ENCODE measurements around the gene PSME4. TPM values are rescaled to one million over a fixed set of nuclear protein-coding genes. Genes with fewer than 3 reads are reported as not detected.
"Not testable (repeated sequence)": the region's sequence is repeated elsewhere in the genome, so short reads cannot be mapped to it uniquely, and the experiment has no call there.

PSME4 gene
- total and polyA plus RNA-seq, 2 of the 13 experiments (the other 11 are each of a cell fraction or from before 2014, with no cell fraction given) = 52.1 to 77.8 TPM

- H3K79me2 ChIP-seq (ENCODE audit: insufficient read depth, low read length); H4K20me1 ChIP-seq (ENCODE audit: insufficient read depth, low read length); H3K9ac ChIP-seq (ENCODE audit: insufficient read depth, low read depth, low read length); H3K36me3 ChIP-seq (replicated peaks in 1 of 2; ENCODE audit: control insufficient read depth in 1 of 2, insufficient read depth in 2 of 2, low read length in 2 of 2); H3K27me3 ChIP-seq (ENCODE audit: control insufficient read depth in 1 of 2, insufficient read depth in 2 of 2, low read length in 2 of 2); H3K4me3 ChIP-seq (replicated peaks in 1 of 3; ENCODE audit: insufficient read depth in 1 of 3, low read depth in 2 of 3, low read length in 3 of 3); in situ Hi-C loops (cut with HindIII; ENCODE audit: extremely low pct_ligation_motif_present, low pct_unique_long_range_greater_than_20kb); H2AFZ ChIP-seq (ENCODE audit: low read length); ATAC-seq; DNase-seq (ENCODE audit: low spot score); POLR2A ChIA-PET; H3K9me3 ChIP-seq (ENCODE audit: low read length); intact Hi-C loops (cut with micrococcal nuclease; ENCODE audit: unreplicated experiment); H3K4me1 ChIP-seq (ENCODE audit: insufficient read depth, low read length); CTCF ChIA-PET (ENCODE audit: low intra/inter-chr PET ratio, low total read pairs); H3K4me2 ChIP-seq (ENCODE audit: low read depth, low read length); H3K27ac ChIP-seq (ENCODE audit: extremely low read length, insufficient read depth, low read length); BruUV-seq (replicated peaks); FAIRE-seq: not testable (repeated sequence)
- WGBS (ENCODE audit: low lambda C conversion rate) = 87% methylated on average over 7 of the region's 7 CpGs
- peak; percentile 78 for TF ChIP-seq ZNF121 (CRISPR knock-in tag; IDR thresholded peaks at IDR 0.05)
Observed at GRCh38 chr2:53841651-53842050, 129.1 kb downstream of the PSME4 start.

GRCh38 chr2:53840580-53840979 is 130.2 kb downstream of the PSME4 start:
- no peaks in the 10 kb centered on the region for H3K9me3 ChIP-seq (ENCODE audit: low read length)
- H3K36me3 ChIP-seq (replicated peaks in 1 of 2; ENCODE audit: control insufficient read depth in 1 of 2, insufficient read depth in 2 of 2, low read length in 2 of 2) = no peaks in the 10 kb centered on the region
- in situ Hi-C loops (cut with HindIII; ENCODE audit: extremely low pct_ligation_motif_present, low pct_unique_long_range_greater_than_20kb) = no loop called here
- ChIA-PET POLR2A (no interaction called here), CTCF (ENCODE audit: low intra/inter-chr PET ratio, low total read pairs) (no interaction called here)
- H3K4me1 ChIP-seq (ENCODE audit: insufficient read depth, low read length) = peaks cover 5% of the 10 kb centered on the region; the same call in 1 of the 2 replicates
- H4K20me1 ChIP-seq (ENCODE audit: insufficient read depth, low read length) = no peaks in the 10 kb centered on the region
- no peak overlapping the region for H3K27ac ChIP-seq (ENCODE audit: extremely low read length, insufficient read depth, low read length)
- H2AFZ ChIP-seq (ENCODE audit: low read length) = no peak overlapping the region
- FAIRE-seq (no peak), ATAC-seq (no peak), DNase-seq (ENCODE audit: low spot score) (no peak)
- intact Hi-C loops (cut with micrococcal nuclease; ENCODE audit: unreplicated experiment) = no loop called here
- TF ChIP-seq PCBP2 (optimal IDR thresholded peaks at IDR 0.05; ENCODE audit: low read depth, low read length, poor library complexity, severe bottlenecking) = peak; percentile 94
- TF ChIP-seq ZNF326 (CRISPR knock-in tag; IDR thresholded peaks at IDR 0.05; ENCODE audit: borderline replicate concordance) = no peak
- TF ChIP-seq HNRNPK (IDR thresholded peaks at IDR 0.05; ENCODE audit: low read depth, low read length, poor library complexity, severe bottlenecking) = peak; percentile 99
- peak; percentile 99 for TF ChIP-seq PCBP1 (IDR thresholded peaks at IDR 0.05; ENCODE audit: borderline replicate concordance, low read depth, low read length)
- TF ChIP-seq ZMAT5 (CRISPR knock-in tag; IDR thresholded peaks at IDR 0.05; ENCODE audit: borderline replicate concordance, low read depth) = no peak
- H3K79me2 ChIP-seq (ENCODE audit: insufficient read depth, low read length) = no peaks in the 10 kb centered on the region
- no TSS peak for BruUV-seq (replicated peaks)
- H3K4me3 ChIP-seq (replicated peaks in 1 of 3; ENCODE audit: insufficient read depth in 1 of 3, low read depth in 2 of 3, low read length in 3 of 3) = no peak overlapping the region
- H3K9ac ChIP-seq (ENCODE audit: insufficient read depth, low read depth, low read length) = no peak overlapping the region
- WGBS (ENCODE audit: low lambda C conversion rate) = 90% methylated on average over 1 of the region's 1 CpG
- H3K4me2 ChIP-seq (ENCODE audit: low read depth, low read length) = no peak overlapping the region
- no peaks in the 10 kb centered on the region for H3K27me3 ChIP-seq (ENCODE audit: control insufficient read depth in 1 of 2, insufficient read depth in 2 of 2, low read length in 2 of 2)

Data from HepG2 (cell line).